ACC112 (cell line): ENCODE measurements around the gene SLC6A5.
A peak's percentile ranks its signal among the peaks of the same experiment; 100 is the strongest.

Source experiments
- H2AFZ ChIP-seq: fragments of 200-600 bp; sonication (generic); one replicate; pipeline ENCODE4 v1.6.0; 2017; ENCODE audit warnings: antibody characterized with exemption, low read length; ENCODE audit not compliant: unreplicated experiment
- H3K27ac ChIP-seq: fragments of 200-600 bp; sonication (generic); 2 replicates; pipeline ENCODE4 v1.5.1; 2014; ENCODE audit warnings: low read depth, mild to moderate bottlenecking, antibody characterized with exemption, low read length, moderate library complexity
- H3K27me3 ChIP-seq: fragments of 200-600 bp; sonication (generic); 2 replicates; pipeline ENCODE4 v1.6.1; 2014; ENCODE audit warnings: mild to moderate bottlenecking, antibody characterized with exemption, low read length, moderate library complexity, mixed read lengths; ENCODE audit not compliant: insufficient read depth
- H3K36me3 ChIP-seq: fragments of 200-600 bp; sonication (generic); 2 replicates; pipeline ENCODE4 v1.6.1; 2016; ENCODE audit warnings: mild to moderate bottlenecking, antibody characterized with exemption, low read length, moderate library complexity, mixed read lengths; ENCODE audit not compliant: insufficient read depth
- H3K4me1 ChIP-seq: fragments of 200-600 bp; sonication (generic); one replicate; pipeline ENCODE4 v1.6.1; 2016; ENCODE audit warnings: low read length, mixed read lengths; ENCODE audit not compliant: insufficient read depth, unreplicated experiment, control insufficient read depth
- H3K4me3 ChIP-seq: fragments of 200-600 bp; sonication (generic); 2 replicates; pipeline ENCODE4 v1.5.1; 2014; ENCODE audit warnings: mild to moderate bottlenecking, low read depth, low read length
- H3K79me2 ChIP-seq: fragments of 200-600 bp; sonication (generic); one replicate; pipeline ENCODE4 v1.6.0; 2016; ENCODE audit warnings: low read length; ENCODE audit not compliant: control insufficient read depth, unreplicated experiment, insufficient read depth

SLC6A5 gene

DNA sequence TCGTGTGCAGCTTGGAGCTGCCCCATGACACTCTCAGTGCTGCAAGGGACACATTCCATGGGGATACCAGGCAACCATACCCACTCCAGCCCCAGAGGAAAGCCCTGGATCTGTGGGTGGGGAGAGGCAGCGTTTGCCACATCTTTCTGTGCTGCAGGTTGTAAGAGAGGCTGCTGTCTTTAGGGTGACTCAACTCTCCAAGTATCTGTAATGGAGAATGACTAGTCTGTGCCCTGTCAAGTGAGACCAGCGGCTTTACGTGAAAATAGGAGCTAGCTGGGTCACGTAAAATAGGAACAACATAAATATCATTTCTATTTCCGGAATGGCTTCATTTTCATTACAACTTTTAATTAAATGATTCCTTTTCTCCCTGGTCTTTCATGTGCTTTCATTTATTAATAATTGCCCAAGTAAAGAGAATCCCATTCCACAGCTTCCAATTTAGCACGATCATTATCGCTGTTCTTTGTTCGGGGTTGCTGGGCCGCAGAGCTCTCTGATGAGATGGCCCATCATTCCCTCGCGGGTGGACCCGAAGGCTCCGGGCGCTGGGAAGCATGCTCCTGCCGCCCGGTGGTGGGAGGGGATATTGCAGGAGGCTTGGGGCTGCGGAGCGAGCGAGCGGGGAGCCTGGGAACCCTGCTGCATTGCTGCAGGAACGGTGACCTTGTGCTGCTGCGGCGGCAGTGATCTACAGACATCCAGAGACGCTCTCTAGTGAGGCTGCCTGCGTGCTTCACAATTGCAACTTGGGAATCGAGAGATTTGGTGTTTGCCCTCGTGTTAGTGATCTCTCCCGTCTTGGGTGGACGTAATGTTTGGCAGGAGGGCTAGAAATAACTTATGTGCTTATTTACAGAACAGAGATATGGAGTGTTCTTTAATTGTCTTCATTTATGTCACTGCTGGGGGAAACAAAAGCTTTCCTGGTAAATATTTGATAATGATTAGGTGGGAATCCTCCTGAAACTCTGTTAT, 10.6 kb downstream of the SLC6A5 start:
- no peak overlapping the region for H3K27ac ChIP-seq
- H3K79me2 ChIP-seq, result no peaks in the 10 kb centered on the region
- H3K4me1 ChIP-seq, result peaks cover 6% of the 10 kb centered on the region
- H3K36me3 ChIP-seq, result no peaks in the 10 kb centered on the region
- H3K27me3 ChIP-seq, result peaks cover 80% of the 10 kb centered on the region
- H3K4me3 ChIP-seq, result peak overlapping the region; percentile 59
- peak overlapping the region; percentile 32 for H2AFZ ChIP-seq

DNA sequence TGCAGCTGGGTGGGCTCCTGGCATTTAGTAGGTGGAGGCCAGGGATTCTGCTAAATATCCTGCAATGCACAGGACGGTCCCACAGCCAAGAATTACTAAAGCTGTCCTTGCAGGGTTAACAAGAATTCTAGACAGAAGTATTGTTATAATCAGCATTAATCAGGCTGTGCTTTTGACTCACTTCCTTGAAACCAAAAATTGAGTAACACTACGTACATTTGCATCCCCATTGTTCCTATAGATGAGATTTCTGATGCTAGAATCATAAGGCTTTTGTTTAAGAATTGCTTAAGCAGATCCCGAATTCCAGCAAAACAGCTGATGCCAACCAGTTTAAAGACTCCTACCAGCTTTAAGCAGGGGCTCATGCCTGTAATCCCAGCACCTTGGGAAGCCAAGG, 11.4 kb downstream of the SLC6A5 start:
- Histone ChIP-seq H3K4me1 (peaks cover 6% of the 10 kb centered on the region), H3K4me3 (no peak overlapping the region), H3K27ac (no peak overlapping the region), H2AFZ (no peak overlapping the region), H3K27me3 (peaks cover 75% of the 10 kb centered on the region), H3K36me3 (no peaks in the 10 kb centered on the region), H3K79me2 (no peaks in the 10 kb centered on the region)

DNA sequence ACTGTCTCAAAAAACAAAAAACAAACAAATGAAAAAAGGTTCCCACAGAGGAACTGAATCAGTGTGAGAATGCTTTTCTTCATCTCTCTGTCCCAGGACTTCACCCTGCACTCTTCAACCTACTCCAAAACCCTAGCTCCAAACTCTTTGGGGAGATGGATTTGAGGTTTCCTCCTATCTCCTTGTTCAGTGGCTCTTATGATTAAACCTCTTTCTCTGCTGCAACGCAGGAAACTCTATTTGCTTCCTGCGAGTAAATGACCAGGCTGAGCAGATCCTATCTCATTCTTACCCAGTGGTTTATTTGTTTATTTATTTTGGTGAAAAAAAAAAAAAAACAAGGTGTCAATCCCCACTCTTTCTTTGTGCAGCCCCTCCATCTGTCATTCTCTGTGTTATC, 12.0 kb downstream of the SLC6A5 start:
- Histone ChIP-seq H3K4me3 (no peak overlapping the region), H3K27me3 (peaks cover 75% of the 10 kb centered on the region), H2AFZ (no peak overlapping the region), H3K4me1 (peaks cover 6% of the 10 kb centered on the region), H3K27ac (no peak overlapping the region), H3K79me2 (no peaks in the 10 kb centered on the region), H3K36me3 (no peaks in the 10 kb centered on the region)

DNA sequence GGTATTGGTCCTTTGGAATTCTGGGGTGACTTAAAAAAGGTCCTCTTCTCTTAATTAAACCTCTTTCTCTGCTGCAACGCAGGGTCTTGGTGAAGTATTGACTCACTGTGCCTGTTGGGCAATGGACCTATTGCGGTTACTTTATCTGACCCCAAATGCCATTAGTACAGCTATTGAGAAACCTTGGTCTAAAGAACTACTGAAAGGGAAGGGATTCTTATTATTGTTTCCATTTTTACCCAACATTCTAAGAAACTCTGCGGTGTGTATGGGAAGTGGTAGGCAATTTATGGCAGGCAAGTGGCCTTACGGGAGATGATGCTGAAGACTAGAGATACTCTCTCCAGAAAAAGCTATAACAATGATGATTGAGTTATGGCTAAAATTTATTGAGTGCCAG, 12.5 kb downstream of the SLC6A5 start:
- no peaks in the 10 kb centered on the region for H3K79me2 ChIP-seq
- H3K27me3 ChIP-seq, result peaks cover 74% of the 10 kb centered on the region
- H3K27ac ChIP-seq, result no peak overlapping the region
- H2AFZ ChIP-seq, result no peak overlapping the region
- peaks cover 6% of the 10 kb centered on the region for H3K4me1 ChIP-seq
- no peak overlapping the region for H3K4me3 ChIP-seq
- H3K36me3 ChIP-seq, result no peaks in the 10 kb centered on the region

DNA sequence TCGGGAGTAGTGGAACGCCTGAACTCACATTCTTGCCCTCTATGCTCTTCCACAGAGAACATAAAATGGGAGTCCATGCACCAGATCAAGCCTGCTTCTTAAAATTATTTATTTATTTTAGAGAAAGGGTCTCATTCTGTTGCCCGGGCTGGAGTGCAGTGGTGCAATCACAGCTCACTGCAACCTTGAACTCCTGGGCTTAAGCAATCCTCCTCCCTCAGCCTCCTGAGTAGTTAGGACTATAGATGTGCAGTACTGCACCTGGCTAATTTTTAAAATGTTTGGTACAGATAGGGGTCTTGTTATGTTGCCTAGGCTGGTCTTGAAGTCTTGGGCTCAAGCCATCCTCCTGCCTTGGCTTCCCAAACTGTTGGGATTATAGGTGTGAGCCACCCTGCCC, 13.0 kb downstream of the SLC6A5 start:
- no peak overlapping the region for H2AFZ ChIP-seq
- H3K79me2 ChIP-seq, result no peaks in the 10 kb centered on the region
- H3K4me3 ChIP-seq, result no peak overlapping the region
- H3K27me3 ChIP-seq, result peaks cover 73% of the 10 kb centered on the region
- H3K4me1 ChIP-seq, result peaks cover 6% of the 10 kb centered on the region
- no peaks in the 10 kb centered on the region for H3K36me3 ChIP-seq
- H3K27ac ChIP-seq, result no peak overlapping the region

DNA sequence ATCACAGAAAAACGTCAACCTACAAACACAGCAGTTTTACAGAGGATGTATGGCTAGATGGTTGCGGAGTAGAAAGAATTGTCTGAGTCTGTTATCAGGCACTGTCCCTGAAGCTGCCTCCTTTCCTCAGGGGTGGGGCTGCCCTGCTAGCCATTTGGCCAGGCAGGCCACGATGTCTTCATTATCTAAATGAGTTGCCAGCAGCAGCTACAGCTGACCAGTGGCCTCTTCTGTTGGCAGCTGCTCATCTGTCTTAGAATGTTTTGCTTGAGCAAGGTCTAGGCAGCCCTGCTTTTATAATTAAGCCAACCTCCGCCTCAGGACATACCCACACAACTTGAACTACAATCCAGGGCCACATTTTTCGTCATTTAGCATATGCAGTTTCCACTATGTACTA, 17.5 kb downstream of the SLC6A5 start:
- Histone ChIP-seq H2AFZ (no peak overlapping the region), H3K4me1 (no peaks in the 10 kb centered on the region), H3K36me3 (no peaks in the 10 kb centered on the region), H3K27ac (no peak overlapping the region), H3K4me3 (no peak overlapping the region), H3K27me3 (peaks cover 46% of the 10 kb centered on the region), H3K79me2 (no peaks in the 10 kb centered on the region)

DNA sequence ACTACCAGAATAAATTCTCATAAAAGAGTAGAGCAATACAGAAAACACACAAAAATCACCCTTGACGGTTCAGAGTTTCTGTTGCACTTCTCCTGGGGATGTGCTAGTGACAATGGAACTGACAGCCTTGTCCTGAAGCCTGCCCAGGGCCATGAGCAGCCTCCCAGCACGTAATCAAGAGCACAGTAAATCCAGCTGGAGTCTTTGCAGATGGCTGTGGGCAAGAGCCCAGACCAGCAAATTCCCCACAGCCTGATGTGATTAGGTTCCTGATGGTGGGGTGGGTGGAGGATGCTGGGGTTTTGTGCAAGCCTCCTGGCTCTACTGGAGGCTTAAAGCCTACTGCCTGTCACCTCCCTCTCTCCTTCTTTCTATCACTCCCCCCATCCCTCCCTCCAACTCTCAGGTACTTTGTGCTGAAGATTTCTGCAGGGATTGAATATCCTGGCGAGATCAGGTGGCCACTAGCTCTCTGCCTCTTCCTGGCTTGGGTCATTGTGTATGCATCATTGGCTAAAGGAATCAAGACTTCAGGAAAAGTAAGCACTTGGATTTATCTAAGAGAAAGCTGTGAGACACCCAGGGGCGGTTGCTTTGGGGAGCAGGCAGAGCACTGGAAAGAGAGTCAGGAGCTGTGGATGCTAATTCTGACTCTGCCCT, 18.1 kb downstream of the SLC6A5 start:
- H3K4me1 ChIP-seq, result no peaks in the 10 kb centered on the region
- H3K4me3 ChIP-seq, result no peak overlapping the region
- peaks cover 46% of the 10 kb centered on the region for H3K27me3 ChIP-seq
- H3K79me2 ChIP-seq, result no peaks in the 10 kb centered on the region
- no peak overlapping the region for H3K27ac ChIP-seq
- no peak overlapping the region for H2AFZ ChIP-seq
- no peaks in the 10 kb centered on the region for H3K36me3 ChIP-seq

DNA sequence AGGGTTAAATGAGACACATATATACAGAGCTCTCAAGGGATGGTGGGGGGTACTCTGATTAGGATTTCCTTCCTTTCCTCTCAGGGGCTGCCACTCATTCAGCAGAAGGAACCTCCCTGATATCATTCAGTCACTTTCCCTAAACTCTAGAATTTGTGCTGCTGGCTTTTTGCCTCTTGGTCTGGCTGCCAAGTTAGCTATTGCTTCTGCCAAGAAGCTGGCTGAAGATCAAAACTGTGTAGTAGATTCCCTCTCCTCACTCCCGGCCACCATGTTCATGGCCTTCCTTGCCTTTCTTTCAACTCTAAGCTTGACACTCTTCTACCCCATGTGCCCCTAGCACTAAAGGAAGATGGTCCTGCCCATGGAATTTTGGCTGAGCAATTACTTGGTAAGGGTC, 18.7 kb downstream of the SLC6A5 start:
- Histone ChIP-seq H3K4me3 (no peak overlapping the region), H3K27me3 (peaks cover 49% of the 10 kb centered on the region), H3K4me1 (no peaks in the 10 kb centered on the region), H3K36me3 (no peaks in the 10 kb centered on the region), H2AFZ (no peak overlapping the region), H3K27ac (no peak overlapping the region), H3K79me2 (no peaks in the 10 kb centered on the region)

DNA sequence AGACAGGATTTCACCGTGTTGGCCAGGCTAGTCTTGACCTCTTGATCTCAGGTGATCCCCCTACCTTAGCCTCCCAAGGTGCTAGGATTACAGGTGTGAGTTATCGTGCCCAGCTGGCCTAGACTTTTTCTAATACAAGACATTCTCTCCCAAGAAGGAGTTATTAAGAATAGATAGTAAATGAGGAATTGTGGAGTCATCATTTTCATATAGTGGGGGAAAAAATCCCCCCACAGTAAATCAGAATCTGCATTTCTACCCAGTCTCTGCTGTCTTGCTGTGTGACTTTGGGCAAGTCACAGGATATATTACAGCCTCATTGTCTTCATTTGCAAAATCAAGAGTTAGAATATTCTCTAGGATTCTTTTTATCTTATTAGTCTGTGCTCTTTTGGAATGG, 21.6 kb downstream of the SLC6A5 start:
- H2AFZ ChIP-seq, result no peak overlapping the region
- no peak overlapping the region for H3K4me3 ChIP-seq
- no peaks in the 10 kb centered on the region for H3K79me2 ChIP-seq
- H3K27ac ChIP-seq, result no peak overlapping the region
- no peaks in the 10 kb centered on the region for H3K36me3 ChIP-seq
- peaks cover 36% of the 10 kb centered on the region; the same call in 1 of the 2 replicates for H3K27me3 ChIP-seq
- H3K4me1 ChIP-seq, result no peaks in the 10 kb centered on the region

DNA sequence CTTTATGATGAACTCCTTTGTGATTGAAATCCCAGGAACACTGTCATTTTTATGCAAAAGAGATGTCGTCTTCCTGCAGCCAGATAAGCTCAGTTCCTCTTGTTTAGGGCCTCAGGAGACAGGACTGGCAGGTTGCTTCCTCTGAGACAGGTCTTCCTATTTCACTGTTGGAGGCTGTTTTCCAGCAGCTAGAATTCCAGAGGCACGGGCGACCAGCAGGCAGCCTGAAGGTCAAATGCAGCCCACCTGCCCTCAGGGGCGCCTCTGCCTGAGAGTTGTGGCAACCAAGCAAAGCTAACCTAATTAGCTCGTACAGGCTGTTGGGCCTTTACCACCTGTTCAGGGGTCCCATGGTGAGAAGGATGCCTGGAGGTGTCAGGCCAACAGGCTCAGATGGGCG, 22.3 kb downstream of the SLC6A5 start:
- H2AFZ ChIP-seq, result no peak overlapping the region
- H3K27ac ChIP-seq, result no peak overlapping the region
- no peak overlapping the region for H3K4me3 ChIP-seq
- H3K36me3 ChIP-seq, result no peaks in the 10 kb centered on the region
- H3K79me2 ChIP-seq, result no peaks in the 10 kb centered on the region
- H3K27me3 ChIP-seq, result peaks cover 38% of the 10 kb centered on the region; the same call in 1 of the 2 replicates
- no peaks in the 10 kb centered on the region for H3K4me1 ChIP-seq

DNA sequence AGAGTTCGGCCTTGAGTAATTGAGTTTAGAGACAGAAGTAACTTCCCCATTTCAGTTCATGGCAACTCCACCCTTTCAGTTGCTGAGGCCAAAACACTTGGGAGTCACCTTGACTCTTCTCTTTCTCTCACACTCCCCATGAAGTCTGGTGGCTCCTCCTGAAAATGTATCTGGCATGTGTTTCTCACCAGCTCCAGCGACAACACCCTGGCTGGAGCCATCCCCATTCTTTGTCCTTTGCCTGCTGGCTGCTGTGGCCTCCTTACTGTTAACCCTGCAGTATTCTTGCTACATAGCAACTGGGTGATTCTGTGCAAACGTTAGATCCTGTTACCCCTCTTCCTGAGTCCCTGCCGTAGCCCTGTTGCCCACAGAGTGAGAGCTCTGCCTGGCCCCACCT, 23.8 kb downstream of the SLC6A5 start:
- Histone ChIP-seq H2AFZ (no peak overlapping the region), H3K4me3 (no peak overlapping the region), H3K27me3 (peaks cover 31% of the 10 kb centered on the region), H3K79me2 (no peaks in the 10 kb centered on the region), H3K36me3 (no peaks in the 10 kb centered on the region), H3K4me1 (no peaks in the 10 kb centered on the region), H3K27ac (no peak overlapping the region)
